GM21529 (cell line): ENCODE measurements around the gene SHROOM3.

Experiments used
- ATAC-seq: cut with Tn5 transposase; IDR thresholded peaks from one replicate; pipeline ENCODE4 v1.9.1; 2021; ENCODE audit not compliant: unreplicated experiment

SHROOM3 gene

GRCh38 chr4:76802236-76803021 is 367.4 kb downstream of the SHROOM3 start:
- no peak for ATAC-seq

- ATAC-seq = no peak
Measured at GRCh38 chr4:76803522-76803921, 368.5 kb downstream of the SHROOM3 start.

GRCh38 chr4:76804096-76804495 is 369.1 kb downstream of the SHROOM3 start:
- no peak for ATAC-seq

- no peak for ATAC-seq
Measured at GRCh38 chr4:76806346-76806745, 371.3 kb downstream of the SHROOM3 start.

GRCh38 chr4:76806757-76807156 is 371.7 kb downstream of the SHROOM3 start:
- ATAC-seq = no peak

GRCh38 chr4:76809594-76810305 is 374.7 kb downstream of the SHROOM3 start:
- no peak for ATAC-seq

- ATAC-seq = no peak
Measured at GRCh38 chr4:76811604-76812412, 376.8 kb downstream of the SHROOM3 start.

- no peak for ATAC-seq
Measured at GRCh38 chr4:76813070-76813469, 378.0 kb downstream of the SHROOM3 start.

- ATAC-seq = no peak
Measured at GRCh38 chr4:76821641-76822040, 386.6 kb downstream of the SHROOM3 start.

- no peak for ATAC-seq
Measured at GRCh38 chr4:76822303-76822702, 387.3 kb downstream of the SHROOM3 start.

- no peak for ATAC-seq
Measured at GRCh38 chr4:76823495-76823894, 388.5 kb downstream of the SHROOM3 start.

- no peak for ATAC-seq
Measured at GRCh38 chr4:76830612-76830963, 395.6 kb downstream of the SHROOM3 start.

- no peak for ATAC-seq
Measured at GRCh38 chr4:76830964-76831703, 396.1 kb downstream of the SHROOM3 start.

- no peak for ATAC-seq
Measured at GRCh38 chr4:76831711-76832373, 396.8 kb downstream of the SHROOM3 start.
